ENCODE measurements around the gene GNPTG. TPM values are rescaled to one million over a fixed set of nuclear protein-coding genes. Genes with fewer than 3 reads are reported as not detected.

The GNPTG gene
- total RNA-seq, 4 donors from 2014 or later: 20.6 to 37.5 (median 30.2) TPM

- in situ Hi-C loops (cut with MboI; ENCODE audit: low sequenced_read_pairs in 4 of 4): no loop called here
- peak; percentile 57 to 76 for TF ChIP-seq POLR2A (IDR thresholded peaks at IDR 0.05)
- TF ChIP-seq, protein P1, sequence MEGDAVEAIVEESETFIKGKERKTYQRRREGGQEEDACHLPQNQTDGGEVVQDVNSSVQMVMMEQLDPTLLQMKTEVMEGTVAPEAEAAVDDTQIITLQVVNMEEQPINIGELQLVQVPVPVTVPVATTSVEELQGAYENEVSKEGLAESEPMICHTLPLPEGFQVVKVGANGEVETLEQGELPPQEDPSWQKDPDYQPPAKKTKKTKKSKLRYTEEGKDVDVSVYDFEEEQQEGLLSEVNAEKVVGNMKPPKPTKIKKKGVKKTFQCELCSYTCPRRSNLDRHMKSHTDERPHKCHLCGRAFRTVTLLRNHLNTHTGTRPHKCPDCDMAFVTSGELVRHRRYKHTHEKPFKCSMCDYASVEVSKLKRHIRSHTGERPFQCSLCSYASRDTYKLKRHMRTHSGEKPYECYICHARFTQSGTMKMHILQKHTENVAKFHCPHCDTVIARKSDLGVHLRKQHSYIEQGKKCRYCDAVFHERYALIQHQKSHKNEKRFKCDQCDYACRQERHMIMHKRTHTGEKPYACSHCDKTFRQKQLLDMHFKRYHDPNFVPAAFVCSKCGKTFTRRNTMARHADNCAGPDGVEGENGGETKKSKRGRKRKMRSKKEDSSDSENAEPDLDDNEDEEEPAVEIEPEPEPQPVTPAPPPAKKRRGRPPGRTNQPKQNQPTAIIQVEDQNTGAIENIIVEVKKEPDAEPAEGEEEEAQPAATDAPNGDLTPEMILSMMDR (IDR thresholded peaks at IDR 0.05 in 4 of 5, conservative IDR thresholded peaks at IDR 0.05 in 1 of 5): no peak
- Histone ChIP-seq H3K27me3 (no peaks in the 10 kb centered on the region), H3K36me3 (peaks cover 0 to 5% of the 10 kb centered on the region in 2 donors), H3K4me3 (peak within 1 kb of the TSS; percentile 67 to 95 (median 80)), H3K9me3 (no peaks in the 10 kb centered on the region), H3K4me1 (peaks cover 30 to 44% of the 10 kb centered on the region in 2 donors), H3K27ac (peak within 1 kb of the TSS; percentile 91 to 99 (median 96))
- peak; percentile 94 to 96 for DNase-seq
- peak; percentile 91 for ATAC-seq
- intact Hi-C loops (cut with DNase I; ENCODE audit: low total_unique reads): loop anchor here (2.0 to 10.0 kb wide), 5 partner anchors 33 to 624 kb away; partner anchors contain the start of genes GNPTG, JMJD8, STUB1 and TSR3
These were observed 42.5 kb upstream of the GNPTG start, which contains the start of gene UBE2I for GRCh38 chr16:1308977-1309885. TSS of gene UBE2I (plus strand) at chr16:1309636. CDS start at chr16:1314031, 4,395 bp downstream.

DNA sequence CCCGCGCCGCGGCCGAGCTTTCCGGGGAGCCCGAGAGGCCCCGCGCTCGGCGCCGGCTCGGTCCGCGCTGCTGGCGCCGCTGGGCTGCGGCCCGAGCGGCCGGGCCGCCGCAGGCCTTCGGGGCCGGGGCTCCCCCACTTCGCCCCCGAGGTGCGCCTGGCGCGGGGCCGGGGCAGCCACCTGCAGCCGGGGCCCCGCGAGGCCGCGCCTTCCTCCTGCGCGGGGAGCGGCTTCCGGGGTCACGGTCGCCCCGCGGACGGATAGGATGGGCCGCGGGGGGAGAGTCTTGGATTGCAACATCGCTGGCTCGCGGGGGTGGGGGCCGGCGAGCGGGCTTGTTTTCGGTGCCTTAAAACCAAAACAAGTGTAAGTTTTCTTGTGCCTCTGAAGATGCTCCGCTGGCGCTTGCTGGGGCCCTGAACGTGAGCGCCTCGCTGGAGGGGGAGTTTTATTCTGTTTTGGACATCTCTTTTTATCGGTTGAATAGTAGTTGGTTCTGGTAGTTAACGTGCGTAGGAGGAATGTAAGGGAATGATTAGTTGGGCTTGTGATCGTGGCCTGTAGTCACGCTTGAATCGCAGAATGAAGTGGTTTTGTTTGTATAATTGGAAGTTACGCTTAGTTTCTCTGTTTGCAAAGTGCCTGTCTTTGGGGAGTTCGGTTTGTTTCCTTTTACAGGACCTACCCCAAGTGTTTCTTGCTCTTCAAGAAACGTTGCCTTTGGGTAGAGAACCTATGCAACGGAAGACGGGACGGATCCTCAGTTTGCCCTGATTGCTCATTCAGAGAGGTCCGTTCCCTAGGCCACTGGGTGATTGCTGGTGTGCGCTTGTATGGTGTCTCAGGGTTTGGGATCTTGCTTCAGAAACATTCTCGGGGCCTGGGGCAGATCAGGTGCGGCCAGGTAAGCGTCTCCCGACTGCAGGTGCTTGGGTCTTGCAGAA lies 41.6 kb upstream of the GNPTG start:
- DNase-seq (peak; percentile 41 to 43), ATAC-seq (no peak)
- Histone ChIP-seq H3K9me3 (no peaks in the 10 kb centered on the region), H3K27ac (peak overlapping the region; percentile 77 to 99 (median 88)), H3K4me1 (peaks cover 30 to 44% of the 10 kb centered on the region in 2 donors), H3K27me3 (no peaks in the 10 kb centered on the region), H3K36me3 (peaks cover 0 to 14% of the 10 kb centered on the region in 2 donors), H3K4me3 (peak overlapping the region; percentile 67 to 95 (median 76))
- intact Hi-C loops (cut with DNase I; ENCODE audit: low total_unique reads): loop anchor here (2.0 to 10.0 kb wide), 5 partner anchors 32 to 625 kb away; partner anchors contain the start of genes GNPTG, JMJD8, STUB1 and TSR3
- in situ Hi-C loops (cut with MboI; ENCODE audit: low sequenced_read_pairs in 4 of 4): no loop called here
- no peak for TF ChIP-seq POLR2A (IDR thresholded peaks at IDR 0.05)
- TF ChIP-seq, protein P1 (IDR thresholded peaks at IDR 0.05 in 4 of 5, conservative IDR thresholded peaks at IDR 0.05 in 1 of 5): no peak

DNA sequence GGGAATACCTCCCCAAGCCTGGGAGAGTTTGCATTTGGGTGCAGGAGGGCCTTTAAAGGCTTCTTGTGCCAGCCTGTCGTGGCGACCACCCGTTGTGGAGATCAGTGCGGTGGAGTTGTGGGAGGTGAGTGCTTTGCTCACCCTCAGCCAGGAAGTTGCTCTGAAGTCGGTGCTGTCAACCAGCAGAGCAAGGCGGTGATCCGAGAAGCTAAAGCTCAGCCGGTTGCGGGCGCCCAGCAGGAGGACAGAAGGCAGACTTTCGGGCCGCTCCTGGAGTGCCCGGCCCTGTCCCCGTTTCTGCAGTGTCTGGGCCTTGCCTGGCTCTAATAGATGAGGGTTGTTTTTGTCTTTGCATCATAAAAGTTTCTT lies 40.9 kb upstream of the GNPTG start:
- TF ChIP-seq, protein P1 (IDR thresholded peaks at IDR 0.05 in 4 of 5, conservative IDR thresholded peaks at IDR 0.05 in 1 of 5): no peak
- no peak for TF ChIP-seq POLR2A (IDR thresholded peaks at IDR 0.05)
- Histone ChIP-seq H3K27ac (peak overlapping the region in 3 of 4 donors; percentile 77 to 99 (median 98)), H3K4me1 (peaks cover 30 to 44% of the 10 kb centered on the region in 2 donors), H3K27me3 (no peaks in the 10 kb centered on the region), H3K4me3 (peak overlapping the region; percentile 67 to 95 (median 76)), H3K36me3 (peaks cover 0 to 21% of the 10 kb centered on the region in 2 donors), H3K9me3 (no peaks in the 10 kb centered on the region)
- ATAC-seq (no peak), DNase-seq (no peak)
- in situ Hi-C loops (cut with MboI; ENCODE audit: low sequenced_read_pairs in 4 of 4): no loop called here
- intact Hi-C loops (cut with DNase I; ENCODE audit: low total_unique reads): no loop called here

- peaks cover 0 to 25% of the 10 kb centered on the region in 2 donors for H3K36me3 ChIP-seq
- peaks cover 30 to 44% of the 10 kb centered on the region in 2 donors for H3K4me1 ChIP-seq
- intact Hi-C loops (cut with DNase I; ENCODE audit: low total_unique reads) (no loop called here), in situ Hi-C loops (cut with MboI; ENCODE audit: low sequenced_read_pairs in 4 of 4) (no loop called here)
- H3K9me3 ChIP-seq: no peaks in the 10 kb centered on the region
- peak overlapping the region; percentile 51 to 99 (median 77) for H3K27ac ChIP-seq
- ATAC-seq (no peak), DNase-seq (no peak)
- TF ChIP-seq, protein P1 (IDR thresholded peaks at IDR 0.05 in 4 of 5, conservative IDR thresholded peaks at IDR 0.05 in 1 of 5): no peak
- TF ChIP-seq POLR2A (IDR thresholded peaks at IDR 0.05): no peak
- H3K27me3 ChIP-seq: no peaks in the 10 kb centered on the region
- H3K4me3 ChIP-seq: peak overlapping the region; percentile 67 to 95 (median 76)
These were observed 40.5 kb upstream of the GNPTG start for GRCh38 chr16:1311212-1311737.

Data from gastrocnemius medialis (tissue), 4 donors.